ENCODE results near the gene TRAPPC2. TPM values are rescaled to one million over a fixed set of nuclear protein-coding genes. Genes with fewer than 3 reads are reported as not detected.

The TRAPPC2 gene
- total and polyA plus RNA-seq, 12 donors = 4.3 to 20.5 (median 11.0) TPM

- Histone ChIP-seq H3K9me3 (replicated peaks in 1 of 3) (no peaks in the 10 kb centered on the region), H3K27me3 (no peaks in the 10 kb centered on the region), H3K4me1 (replicated peaks in 1 of 2) (peaks cover 15 to 65% of the 10 kb centered on the region in 2 donors), H3K4me3 (no peak overlapping the region), H3K36me3 (replicated peaks in 1 of 2) (no peaks in the 10 kb centered on the region), H3K27ac (peak overlapping the region in 2 of 5 donors; percentile 22 to 44)
- intact Hi-C loops (cut with DNase I) = no loop called here
- DNase-seq = no peak
- no peak for TF ChIP-seq CTCF (IDR thresholded peaks at IDR 0.05)
- TF ChIP-seq POLR2A (IDR thresholded peaks at IDR 0.05) = no peak
- WGBS, 4 donors = 35 to 75% (median 60%) methylated on average over 2 of the region's 2 CpGs
Observed at GRCh38 chrX:13694359-13694758, 40.1 kb downstream of the TRAPPC2 start.

GRCh38 chrX:13693341-13693961 lies 41.0 kb downstream of the TRAPPC2 start:
- TF ChIP-seq CTCF (IDR thresholded peaks at IDR 0.05) (no peak), POLR2A (IDR thresholded peaks at IDR 0.05) (no peak)
- Histone ChIP-seq H3K4me1 (replicated peaks in 1 of 2) (peaks cover 12 to 56% of the 10 kb centered on the region in 2 donors), H3K27me3 (no peaks in the 10 kb centered on the region), H3K4me3 (peak overlapping the region in 1 of 4 donors; percentile 27), H3K27ac (peak overlapping the region in 3 of 5 donors; percentile 26 to 97 (median 65)), H3K9me3 (replicated peaks in 1 of 3) (no peaks in the 10 kb centered on the region), H3K36me3 (replicated peaks in 1 of 2) (no peaks in the 10 kb centered on the region)
- peak in 1 of 7 donors; percentile 20 for DNase-seq
- intact Hi-C loops (cut with DNase I) = no loop called here
- 40 to 60% (median 46%) methylated on average over 6 to 7 of the region's 7 CpGs for WGBS, 4 donors

GRCh38 chrX:13692771-13693231 lies 41.6 kb downstream of the TRAPPC2 start:
- H3K27me3 ChIP-seq = no peaks in the 10 kb centered on the region
- peaks cover 12 to 52% of the 10 kb centered on the region in 2 donors for H3K4me1 ChIP-seq (replicated peaks in 1 of 2)
- H3K27ac ChIP-seq = peak overlapping the region in 3 of 5 donors; percentile 36 to 97 (median 65)
- TF ChIP-seq POLR2A (IDR thresholded peaks at IDR 0.05) = no peak
- no peak for TF ChIP-seq CTCF (IDR thresholded peaks at IDR 0.05)
- DNase-seq = no peak
- H3K4me3 ChIP-seq = peak overlapping the region in 1 of 4 donors; percentile 27
- intact Hi-C loops (cut with DNase I) = no loop called here
- 44 to 61% (median 50%) methylated on average over 5 of the region's 5 CpGs for WGBS, 4 donors
- H3K36me3 ChIP-seq (replicated peaks in 1 of 2) = no peaks in the 10 kb centered on the region
- H3K9me3 ChIP-seq (replicated peaks in 1 of 3) = no peaks in the 10 kb centered on the region

- Histone ChIP-seq H3K27me3 (no peaks in the 10 kb centered on the region), H3K36me3 (replicated peaks in 1 of 2) (no peaks in the 10 kb centered on the region), H3K4me3 (peak overlapping the region in 2 of 4 donors; percentile 1 to 27), H3K27ac (peak overlapping the region in 4 of 5 donors; percentile 39 to 97 (median 76)), H3K4me1 (replicated peaks in 1 of 2) (peaks cover 12 to 52% of the 10 kb centered on the region in 2 donors), H3K9me3 (replicated peaks in 1 of 3) (no peaks in the 10 kb centered on the region)
- 42 to 61% (median 50%) methylated on average over 7 of the region's 7 CpGs for WGBS, 4 donors
- TF ChIP-seq CTCF (IDR thresholded peaks at IDR 0.05) (no peak), POLR2A (IDR thresholded peaks at IDR 0.05) (peak in 1 of 2 donors; percentile 39)
- intact Hi-C loops (cut with DNase I) = no loop called here
- peak in 6 of 7 donors; percentile 51 to 72 (median 58) for DNase-seq
Observed at GRCh38 chrX:13691841-13692371, 42.5 kb downstream of the TRAPPC2 start.

Data from adrenal gland (tissue), 12 donors.